Transverse colon (tissue), 4 donors: ENCODE measurements around the gene UBE2L6.

ENCODE experiments used
- EP300 ChIP-seq: sonication (generic); formaldehyde crosslinking; IDR thresholded peaks from one replicate; pipeline ENCODE4 v1.6.1; 2017; ENCODE audit warnings: antibody characterized with exemption, low read depth
- POLR2A ChIP-seq: fragments of 450-650 bp; IDR thresholded peaks from one replicate; pipeline ENCODE4 v1.6.1; 2016; ENCODE audit warnings: antibody characterized with exemption, mild to moderate bottlenecking, moderate library complexity
- POLR2AphosphoS5 ChIP-seq, 3 donors: sonication (generic); formaldehyde crosslinking; IDR thresholded peaks; one replicate each; pipeline ENCODE4 v1.6.1; 2016; ENCODE audit warnings: antibody characterized with exemption in 3 of 3
- TF ChIP-seq, protein P1 (sequence below), 5 experiments: fragments of 200-600 bp in 3 of 5; fragments of 450-650 bp in 2 of 5; sonication (generic) in 3 of 5; IDR thresholded peaks; 1 replicate in 2 of 5; 2 replicates in 3 of 5; pipeline ENCODE4 v1.5.1; 2016 to 2017; ENCODE audit warnings: antibody characterized with exemption in 5 of 5, inconsistent platforms in 3 of 5, mild to moderate bottlenecking in 2 of 5, moderate library complexity in 1 of 5

DNA sequence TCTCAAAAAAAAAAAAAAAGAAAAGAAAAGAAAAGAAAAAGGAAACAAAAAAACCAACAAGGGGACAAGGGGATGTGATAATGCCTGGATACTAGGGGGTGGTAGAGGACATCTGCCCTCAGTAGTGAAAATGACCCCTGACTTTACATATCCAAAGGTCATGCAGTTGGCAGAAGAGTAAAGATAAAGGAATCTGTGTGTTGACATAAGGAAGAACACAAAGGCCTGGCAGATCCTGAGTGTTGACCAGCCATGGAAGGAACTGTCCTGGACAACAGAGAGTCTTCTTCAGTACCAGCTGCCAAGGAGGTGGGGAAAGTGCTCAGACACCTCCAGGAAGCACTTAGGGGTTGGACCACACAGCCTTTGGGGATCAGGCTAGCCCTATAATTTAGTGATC lies 64.6 kb downstream of the UBE2L6 start:
- TF ChIP-seq POLR2A: no peak
- no peak for TF ChIP-seq POLR2AphosphoS5 (IDR thresholded peaks at IDR 0.05)
- TF ChIP-seq, protein P1, sequence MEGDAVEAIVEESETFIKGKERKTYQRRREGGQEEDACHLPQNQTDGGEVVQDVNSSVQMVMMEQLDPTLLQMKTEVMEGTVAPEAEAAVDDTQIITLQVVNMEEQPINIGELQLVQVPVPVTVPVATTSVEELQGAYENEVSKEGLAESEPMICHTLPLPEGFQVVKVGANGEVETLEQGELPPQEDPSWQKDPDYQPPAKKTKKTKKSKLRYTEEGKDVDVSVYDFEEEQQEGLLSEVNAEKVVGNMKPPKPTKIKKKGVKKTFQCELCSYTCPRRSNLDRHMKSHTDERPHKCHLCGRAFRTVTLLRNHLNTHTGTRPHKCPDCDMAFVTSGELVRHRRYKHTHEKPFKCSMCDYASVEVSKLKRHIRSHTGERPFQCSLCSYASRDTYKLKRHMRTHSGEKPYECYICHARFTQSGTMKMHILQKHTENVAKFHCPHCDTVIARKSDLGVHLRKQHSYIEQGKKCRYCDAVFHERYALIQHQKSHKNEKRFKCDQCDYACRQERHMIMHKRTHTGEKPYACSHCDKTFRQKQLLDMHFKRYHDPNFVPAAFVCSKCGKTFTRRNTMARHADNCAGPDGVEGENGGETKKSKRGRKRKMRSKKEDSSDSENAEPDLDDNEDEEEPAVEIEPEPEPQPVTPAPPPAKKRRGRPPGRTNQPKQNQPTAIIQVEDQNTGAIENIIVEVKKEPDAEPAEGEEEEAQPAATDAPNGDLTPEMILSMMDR (IDR thresholded peaks at IDR 0.05): no peak
- no peak for TF ChIP-seq EP300
